SK-N-SH (cell line): Measurements from ENCODE around the gene DENND5A. TPM values are rescaled to one million over a fixed set of nuclear protein-coding genes. Genes with fewer than 3 reads are reported as not detected.

Source experiments
- CTCF ChIA-PET: fragments of 300-600, 350-600 bp; formaldehyde crosslinking; extraction: SDS; loops from one replicate; lab custom pipeline; 2021; lab: Yijun Ruan, JAX
- POLR2A ChIA-PET: fragments of 350-600 bp; sonication (Branson Sonifier 250); formaldehyde crosslinking; extraction: SDS; loops from one replicate; lab custom pipeline; 2020; ENCODE audit warnings: antibody characterized with exemption, inconsistent platforms; lab: Yijun Ruan, JAX
- DNase-seq: peaks from one replicate; pipeline ENCODE4 v3.0.0; 2012
- H2AFZ ChIP-seq: fragments of 200-600 bp; sonication (generic); 2 replicates; pipeline ENCODE4 v1.8.1; 2016; ENCODE audit warnings: antibody characterized with exemption, mild to moderate bottlenecking, low read depth
- H3F3A ChIP-seq: fragments of 200-600 bp; sonication (generic); replicated peaks from 2 replicates; pipeline ENCODE3; 2016; ENCODE audit warnings: antibody characterized with exemption, mild to moderate bottlenecking; ENCODE audit not compliant: insufficient read depth
- H3K27ac ChIP-seq, 2 experiments: fragments of 200-500 bp in 1 of 2; fragments of 200-600 bp in 1 of 2; sonication (Bioruptor generic) in 1 of 2; sonication (generic), shearing (Covaris generic) in 1 of 2; 2 replicates each; pipeline versions ENCODE4 v1.5.1 to v1.6.1; 2014 to 2016; ENCODE audit warnings: low read depth in 2 of 2, inconsistent platforms in 1 of 2, low read length in 1 of 2, mild to moderate bottlenecking in 1 of 2, mixed read lengths in 1 of 2
- H3K27me3 ChIP-seq: fragments of 200-600 bp; sonication (generic), shearing (Covaris generic); 2 replicates; pipeline ENCODE4 v1.6.1; 2016; ENCODE audit warnings: mixed run types; ENCODE audit not compliant: insufficient read depth
- H3K36me3 ChIP-seq, 2 experiments: fragments of 200-500 bp in 1 of 2; fragments of 200-600 bp in 1 of 2; sonication (Bioruptor generic) in 1 of 2; sonication (generic) in 1 of 2; replicated peaks in 1 of 2; 2 replicates each; pipeline versions ENCODE3 to v1.5.1; 2014 to 2016; ENCODE audit warnings: low read length in 1 of 2, mild to moderate bottlenecking in 1 of 2; ENCODE audit not compliant: insufficient read depth in 2 of 2, control insufficient read depth in 1 of 2
- H3K4me1 ChIP-seq, 2 experiments: fragments of 200-500 bp in 1 of 2; fragments of 200-600 bp in 1 of 2; sonication (Bioruptor generic) in 1 of 2; sonication (generic), shearing (Covaris generic) in 1 of 2; 2 replicates each; pipeline versions ENCODE4 v1.5.1 to v1.6.1; 2014 to 2016; ENCODE audit warnings: low read depth in 1 of 2, low read length in 1 of 2, mixed run types in 1 of 2; ENCODE audit not compliant: insufficient read depth in 2 of 2, control insufficient read depth in 1 of 2
- H3K4me2 ChIP-seq: fragments of 200-600 bp; sonication (generic), shearing (Covaris generic); 2 replicates; pipeline ENCODE4 v1.6.1; 2017; ENCODE audit warnings: mixed run types
- H3K4me3 ChIP-seq, 2 experiments: fragments of 200-500 bp in 1 of 2; fragments of 200-600 bp in 1 of 2; sonication (Bioruptor generic) in 1 of 2; sonication (generic), shearing (Covaris generic) in 1 of 2; 2 replicates each; pipeline versions ENCODE4 v1.5.1 to v1.8.1; 2014 to 2016; ENCODE audit warnings: low read depth in 2 of 2, inconsistent platforms in 1 of 2, low read length in 1 of 2, mild to moderate bottlenecking in 1 of 2, mixed read lengths in 1 of 2, moderate library complexity in 1 of 2
- H3K79me2 ChIP-seq: fragments of 200-600 bp; sonication (generic); 2 replicates; pipeline ENCODE4 v1.8.1; 2017; ENCODE audit warnings: mild to moderate bottlenecking; ENCODE audit not compliant: insufficient read depth
- H3K9ac ChIP-seq: fragments of 200-600 bp; sonication (generic); 2 replicates; pipeline ENCODE4 v1.6.1; 2017; ENCODE audit warnings: mixed run types
- H3K9me2 ChIP-seq: fragments of 200-600 bp; sonication (generic); 2 replicates; pipeline ENCODE4 v1.6.1; 2017; ENCODE audit warnings: mixed run types
- H3K9me3 ChIP-seq: fragments of 200-600 bp; sonication (generic); 2 replicates; pipeline ENCODE4 v1.6.1; 2017; ENCODE audit warnings: mixed run types, mild to moderate bottlenecking, moderate library complexity
- H4K20me1 ChIP-seq: fragments of 200-600 bp; sonication (generic); 2 replicates; pipeline ENCODE4 v1.6.1; 2017; ENCODE audit warnings: mild to moderate bottlenecking, mixed run types; ENCODE audit not compliant: insufficient read depth
- ELF1 ChIP-seq: IDR thresholded peaks from 2 replicates; pipeline ENCODE4 v1.4.0; 2012
- EP300 ChIP-seq, 2 experiments: IDR thresholded peaks; 2 replicates each; pipeline versions ENCODE4 v1.4.0 to v1.6.1; 2012; ENCODE audit warnings: borderline replicate concordance in 1 of 2, low read depth in 1 of 2, low read length in 1 of 2
- FOSL2 ChIP-seq: IDR thresholded peaks from 2 replicates; pipeline ENCODE4 v1.4.0; 2012; ENCODE audit warnings: low read depth, mild to moderate bottlenecking, moderate library complexity, borderline replicate concordance
- FOXM1 ChIP-seq: IDR thresholded peaks from 2 replicates; pipeline ENCODE4 v1.4.0; 2012; ENCODE audit warnings: low read depth, mild to moderate bottlenecking
- GATA2 ChIP-seq: sonication (generic); formaldehyde crosslinking; IDR thresholded peaks from 2 replicates; pipeline ENCODE4 v1.5.0; 2020; ENCODE audit warnings: mild to moderate bottlenecking, missing genetic modification reagents
- IRF3 ChIP-seq: fragments of 150-350 bp; IDR thresholded peaks from 2 replicates; pipeline ENCODE4 v1.6.1; 2016; ENCODE audit warnings: mild to moderate bottlenecking, low read depth, low read length
- MAX ChIP-seq: IDR thresholded peaks from 2 replicates; pipeline ENCODE4 v1.4.0; 2012; ENCODE audit warnings: low read depth
- MEF2A ChIP-seq: IDR thresholded peaks from 2 replicates; pipeline ENCODE4 v1.4.0; 2012; ENCODE audit warnings: low read depth, borderline replicate concordance
- NRF1 ChIP-seq: IDR thresholded peaks from 2 replicates; pipeline ENCODE4 v1.6.1; 2012; ENCODE audit warnings: low read depth, mild to moderate bottlenecking, low read length
- PBX3 ChIP-seq: IDR thresholded peaks from 2 replicates; pipeline ENCODE4; 2012
- RCOR1 ChIP-seq: fragments of 150-350 bp; IDR thresholded peaks from 2 replicates; pipeline ENCODE4 v1.6.1; 2017; ENCODE audit warnings: antibody characterized with exemption, low read length
- REST ChIP-seq: IDR thresholded peaks from 2 replicates; pipeline ENCODE4 v1.6.1; 2012; ENCODE audit warnings: mild to moderate bottlenecking, low read depth, low read length, moderate library complexity
- RXRA ChIP-seq: IDR thresholded peaks from 2 replicates; pipeline ENCODE4 v1.4.0; 2012; ENCODE audit warnings: low read depth, mild to moderate bottlenecking, borderline replicate concordance
- TCF12 ChIP-seq: IDR thresholded peaks from 2 replicates; pipeline ENCODE4 v1.4.0; 2012
- TEAD4 ChIP-seq: IDR thresholded peaks from 2 replicates; pipeline ENCODE4 v1.4.0; 2012; ENCODE audit warnings: mild to moderate bottlenecking, borderline replicate concordance; ENCODE audit not compliant: insufficient read depth
- USF1 ChIP-seq: IDR thresholded peaks from 2 replicates; pipeline ENCODE4 v1.4.0; 2012; ENCODE audit warnings: low read depth, borderline replicate concordance
- WGBS: methylation state at CpG from one replicate; pipeline ENCODE4 v1.1.6; 2017; ENCODE audit warnings: low lambda C conversion rate; 5-methylcytosine and 5-hydroxymethylcytosine counted together
- polyA plus RNA-seq, 3 experiments: library from polyadenylated mRNA; depleted of rRNA; stranded (reverse); fragments of >200 nt; gene quantifications; 2 replicates each; pipeline ENCODE4 v1.2.3, GENCODE V29; 2012

DENND5A gene
- polyA plus RNA-seq, 1 of the 3 experiments (the other 2 are of a cell fraction), result 110 TPM

- Histone ChIP-seq H2AFZ (no peak overlapping the region), H3K27me3 (no peaks in the 10 kb centered on the region)
- TF ChIP-seq FOSL2, result no peak
- no peak for TF ChIP-seq TEAD4
- no peak for TF ChIP-seq MAX
- TF ChIP-seq RCOR1, result no peak
- no peak for TF ChIP-seq EP300 (IDR thresholded peaks at IDR 0.05; ENCODE audit: borderline replicate concordance in 1 of 2, low read depth in 1 of 2, low read length in 1 of 2)
- TF ChIP-seq ELF1, result no peak
- no peak for TF ChIP-seq USF1
- no peak for TF ChIP-seq TCF12
- no peak for TF ChIP-seq RXRA
- TF ChIP-seq FOXM1, result no peak
- TF ChIP-seq PBX3, result no peak
- no peak for TF ChIP-seq REST
- no peak for TF ChIP-seq NRF1
- TF ChIP-seq MEF2A, result no peak
- no peak for TF ChIP-seq IRF3
- TF ChIP-seq GATA2 (CRISPR knock-in tag), result no peak
- TF ChIP-seq, all 33 proteins: peak for 0
- WGBS, result 93% methylated on average over 2 of the region's 2 CpGs
- Histone ChIP-seq H3K4me3 (no peak overlapping the region), H3K9me3 (no peaks in the 10 kb centered on the region), H3K4me2 (no peak overlapping the region), H3F3A (peaks cover 17% of the 10 kb centered on the region), H3K27ac (peak overlapping the region in 1 of 2 experiments; percentile 39; a peak in 2 of 4 replicates), H3K9ac (no peak overlapping the region), H3K36me3 (peaks cover 0 to 13% of the 10 kb centered on the region in 2 experiments), H3K4me1 (peaks cover 0 to 6% of the 10 kb centered on the region in 2 experiments; a peak in 1 of 4 replicates), H3K79me2 (peaks cover 100% of the 10 kb centered on the region), H4K20me1 (peaks cover 82% of the 10 kb centered on the region), H3K9me2 (no peaks in the 10 kb centered on the region)
- CTCF ChIA-PET, result no interaction called here
- POLR2A ChIA-PET, result no interaction called here
- no peak for DNase-seq
Observed at GRCh38 chr11:9219115-9219514, 46.0 kb downstream of the DENND5A start.
